GM18951 (cell line): Measurements from ENCODE around the gene ETS1.

Experiments
- POLR2A ChIP-seq: IDR thresholded peaks from 4 replicates; pipeline ENCODE4 v1.6.1; 2011; ENCODE audit warnings: mild to moderate bottlenecking; ENCODE audit not compliant: insufficient read length, insufficient read depth; ENCODE audit errors: extremely low read depth
- in situ Hi-C: fragments of 300-500 bp; cut with MboI; formaldehyde crosslinking; loops from one replicate; pipeline ENCODE4 v1.12.0; 2022; ENCODE audit warnings: low sequenced_read_pairs, mixed read lengths, inconsistent platforms; ENCODE audit not compliant: unreplicated experiment

ETS1 gene

DNA sequence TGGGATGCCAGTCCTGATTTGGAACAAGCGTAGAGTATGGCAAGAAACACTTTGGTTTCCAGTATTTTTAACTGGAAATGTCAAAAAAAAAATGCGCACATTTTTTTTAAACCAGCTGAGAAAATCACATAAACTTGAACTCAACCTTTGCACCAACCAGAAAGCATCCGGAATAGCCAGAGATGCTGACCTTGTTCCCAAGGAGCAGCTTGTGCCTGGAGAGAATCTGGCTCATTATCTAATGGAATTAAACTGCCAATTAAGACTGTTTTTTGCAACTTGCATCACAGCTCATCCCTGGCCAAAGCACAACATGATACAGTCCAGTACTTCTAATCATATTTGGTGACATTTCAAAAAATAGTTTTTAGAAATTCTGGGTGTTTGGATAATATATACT, 8.4 kb upstream of the ETS1 start:
- in situ Hi-C loops = loop anchor here (5.0 kb wide), 1 partner anchor 38 kb away; no protein-coding TSS in a partner anchor
- TF ChIP-seq POLR2A = no peak

DNA sequence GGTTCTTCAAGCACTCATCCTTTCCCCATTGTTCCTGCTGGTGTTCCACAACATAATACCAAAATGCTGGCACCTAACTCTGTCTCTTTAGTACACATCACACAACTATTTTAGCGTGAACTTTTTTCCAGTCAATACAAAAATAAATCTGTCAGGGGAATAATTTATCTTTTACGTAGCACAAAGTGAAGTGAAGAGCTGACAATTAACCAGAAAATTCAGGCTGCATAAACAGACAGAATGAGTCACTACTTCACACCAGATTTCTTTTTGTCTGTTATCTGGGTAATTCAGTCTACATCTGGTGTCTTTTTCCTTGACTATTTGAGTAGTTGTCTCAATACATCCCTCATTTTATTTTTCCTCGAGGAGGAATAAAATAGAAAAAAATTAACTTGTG, 7.9 kb upstream of the ETS1 start:
- TF ChIP-seq POLR2A = no peak
- in situ Hi-C loops = loop anchor here (5.0 kb wide), 1 partner anchor 38 kb away; no protein-coding TSS in a partner anchor

DNA sequence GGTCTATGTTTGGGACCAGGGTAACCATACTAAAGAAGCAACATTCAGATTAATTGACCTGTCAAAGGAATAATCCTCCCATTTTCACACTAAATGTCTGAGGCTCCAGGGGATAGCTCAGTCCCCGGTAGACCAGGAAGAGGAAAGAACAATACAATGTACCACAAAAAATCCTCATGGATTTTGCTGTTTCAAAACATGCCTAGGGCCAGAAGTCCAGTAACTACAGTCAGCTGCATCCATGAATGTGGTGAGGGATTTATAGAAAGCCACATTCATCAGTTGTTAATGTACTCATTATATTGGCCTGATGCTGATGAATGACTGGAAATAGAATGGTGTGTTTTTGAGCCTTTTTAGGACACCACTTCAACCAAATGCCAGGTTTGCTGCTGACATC, 6.9 kb upstream of the ETS1 start:
- in situ Hi-C loops = no loop called here
- no peak for TF ChIP-seq POLR2A

DNA sequence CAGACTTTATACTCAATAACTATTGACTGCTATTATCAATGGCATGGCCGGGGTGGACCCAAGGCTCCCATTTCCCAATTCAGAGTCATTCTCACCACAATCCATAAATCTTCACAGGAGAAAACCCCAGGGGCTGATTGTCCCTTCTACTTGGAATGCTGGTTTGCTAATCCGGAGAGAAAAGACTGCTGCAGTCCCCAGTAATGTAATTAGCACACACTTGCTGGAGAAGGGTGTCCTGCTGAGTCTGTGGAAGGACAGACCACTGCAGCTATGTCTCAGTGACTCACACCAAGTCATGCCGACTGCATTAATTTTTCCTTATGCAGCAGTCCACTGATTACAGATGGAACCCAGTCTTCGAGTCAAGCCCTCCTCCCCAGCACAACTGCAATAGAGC, 5.9 kb upstream of the ETS1 start:
- TF ChIP-seq POLR2A = no peak
- in situ Hi-C loops = no loop called here

DNA sequence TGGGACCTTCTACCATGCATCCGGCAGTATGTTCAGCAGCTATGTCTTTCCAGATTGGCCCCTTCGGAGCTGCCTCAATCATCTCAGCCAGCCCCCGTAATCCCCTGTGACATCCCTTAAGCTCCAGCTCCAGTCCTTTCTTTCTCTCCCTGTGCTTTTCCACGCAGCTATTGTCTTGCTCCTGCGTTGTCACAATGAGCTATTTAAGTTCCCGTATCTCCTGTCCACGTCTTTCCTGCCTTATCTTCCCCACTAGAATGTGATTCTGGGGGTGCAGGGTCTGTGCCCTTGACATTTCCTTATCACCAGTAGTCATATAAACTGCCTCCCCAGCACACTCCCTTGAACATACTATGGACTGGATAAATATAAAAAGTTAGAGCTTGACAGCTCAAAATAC, 5.1 kb upstream of the ETS1 start:
- in situ Hi-C loops = no loop called here
- TF ChIP-seq POLR2A = no peak

DNA sequence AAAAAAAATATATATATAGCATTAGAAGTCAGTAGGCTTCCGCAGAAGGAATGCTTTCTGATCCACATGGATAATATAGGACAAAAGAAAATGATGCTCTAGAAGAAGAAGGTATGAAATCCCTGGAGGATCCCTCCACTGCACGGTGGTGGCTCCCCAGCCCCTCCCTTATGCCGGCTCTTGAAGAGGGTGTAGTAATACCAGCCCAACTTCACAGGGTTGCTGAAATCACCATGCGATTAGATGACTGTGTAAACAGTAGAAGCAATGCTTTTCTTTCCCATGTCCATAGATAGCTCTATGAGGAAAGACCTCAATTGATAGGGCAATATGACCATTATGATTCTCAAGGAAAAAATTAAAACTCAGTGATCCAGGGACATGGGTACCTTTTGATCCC, 3.2 kb upstream of the ETS1 start:
- in situ Hi-C loops = no loop called here

DNA sequence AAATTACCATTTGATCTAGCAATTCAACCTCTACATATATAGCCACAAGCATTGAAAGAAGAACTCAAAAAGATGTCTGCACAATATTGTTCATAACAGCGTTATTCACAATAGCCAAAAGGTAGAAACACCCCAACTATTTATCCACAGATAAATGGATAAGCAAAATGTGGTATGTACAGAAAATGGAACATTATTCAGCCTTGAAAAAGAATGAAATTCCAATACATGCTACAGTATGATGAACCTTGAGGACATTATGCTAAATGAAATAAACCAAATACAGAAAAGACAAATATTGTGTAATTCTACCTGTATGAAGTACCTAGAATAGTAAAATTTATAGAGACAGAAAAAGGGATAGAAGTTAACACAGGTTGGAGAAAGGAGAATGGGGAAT, 2.6 kb upstream of the ETS1 start:
- TF ChIP-seq POLR2A = no peak
- in situ Hi-C loops = no loop called here

More for the DNA sequence above, 3.2 kb upstream of the ETS1 start:
- no peak for TF ChIP-seq POLR2A

DNA sequence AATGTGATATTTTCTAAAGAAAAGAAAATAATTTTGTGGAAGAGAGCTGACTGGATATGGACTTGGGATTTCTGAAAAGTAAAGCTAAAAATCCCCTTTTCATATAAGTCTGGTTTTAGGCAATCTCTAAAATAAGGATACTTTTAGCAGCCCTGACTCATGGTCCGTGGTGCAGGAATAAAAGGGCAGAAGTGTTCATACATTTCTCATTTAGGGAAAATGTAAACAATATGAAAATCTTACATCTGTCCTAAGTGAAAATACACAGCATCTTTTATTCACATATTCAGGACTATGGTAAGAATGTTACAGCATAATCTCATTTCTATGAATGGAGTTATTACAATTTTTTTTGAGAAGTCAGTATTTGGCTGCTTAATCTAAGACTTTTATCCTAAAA, 735 bp upstream of the ETS1 start:
- no peak for TF ChIP-seq POLR2A
- in situ Hi-C loops = no loop called here

DNA sequence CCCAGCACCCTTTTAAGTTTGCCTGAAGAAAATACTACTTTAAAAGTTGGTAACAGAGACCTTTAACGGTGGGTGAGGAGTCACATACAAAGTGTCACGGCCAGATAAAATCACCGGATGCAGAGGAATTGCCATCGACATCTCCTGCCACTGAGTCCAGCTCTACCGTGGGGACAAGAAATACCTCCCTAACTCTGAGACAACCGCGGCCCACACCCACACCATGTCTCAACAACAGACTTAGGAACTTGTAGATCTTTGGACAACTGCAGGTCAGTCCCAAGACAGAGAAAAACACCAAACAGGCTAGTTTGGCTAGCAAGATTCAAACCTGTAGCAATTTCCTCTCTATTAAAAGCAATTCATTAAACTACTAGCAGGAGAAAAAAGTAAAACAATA, 669 bp downstream of the ETS1 start:
- in situ Hi-C loops = no loop called here
- TF ChIP-seq POLR2A = no peak

DNA sequence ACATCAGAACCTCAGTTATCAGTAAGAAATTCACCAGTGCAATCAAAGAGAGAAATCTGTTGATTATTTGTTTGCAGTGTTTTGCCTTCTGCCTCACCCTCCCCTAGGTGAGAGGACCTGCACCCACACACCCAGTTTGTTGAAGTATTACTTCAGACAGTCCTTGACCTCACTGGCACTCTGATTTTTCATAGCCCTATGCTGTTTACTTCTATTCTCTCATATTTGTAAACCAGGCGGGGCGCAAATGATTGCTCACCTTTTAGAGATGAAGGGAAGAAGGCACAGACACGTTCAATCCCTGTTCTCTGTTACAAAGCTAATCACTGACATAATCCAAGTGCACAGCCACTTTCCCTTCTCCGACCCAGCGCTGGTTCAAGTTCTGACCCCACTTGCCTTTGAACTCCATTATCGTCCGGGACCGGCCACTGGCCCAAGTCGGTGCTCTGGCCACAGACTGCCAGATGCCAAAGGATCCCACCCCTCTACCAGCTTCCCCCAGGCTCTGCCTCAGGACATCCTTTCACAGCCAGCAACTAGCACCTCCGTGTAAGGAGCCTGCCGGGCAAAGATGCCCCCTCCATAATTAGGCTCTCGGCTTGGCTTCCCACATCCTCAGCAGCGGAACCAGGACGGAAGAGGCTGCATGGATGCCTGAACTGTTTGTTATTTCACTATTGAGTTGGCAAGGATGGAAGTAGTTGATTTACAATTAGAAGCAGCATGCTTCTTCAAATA, 1.7 kb downstream of the ETS1 start:
- TF ChIP-seq POLR2A = no peak
- in situ Hi-C loops = no loop called here

DNA sequence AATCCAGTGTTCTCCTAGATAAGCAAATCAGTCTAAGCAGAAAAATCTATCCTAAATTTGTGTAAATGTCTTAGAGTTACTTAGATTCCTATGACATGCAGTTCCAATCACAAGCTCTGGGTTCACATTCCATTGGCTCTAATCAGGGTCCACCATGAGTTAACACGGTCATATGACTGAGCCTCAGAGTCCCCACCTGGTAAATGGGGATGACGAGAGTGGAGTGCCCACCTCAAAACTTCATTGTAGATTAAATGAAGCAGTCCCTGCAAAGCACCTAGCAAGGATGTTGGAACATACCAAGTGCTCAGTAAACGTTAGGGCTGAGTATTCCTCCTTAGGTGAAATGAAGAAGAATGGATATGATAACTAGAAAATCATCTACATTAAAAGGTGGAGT, 3.1 kb downstream of the ETS1 start:
- TF ChIP-seq POLR2A = no peak
- in situ Hi-C loops = no loop called here

DNA sequence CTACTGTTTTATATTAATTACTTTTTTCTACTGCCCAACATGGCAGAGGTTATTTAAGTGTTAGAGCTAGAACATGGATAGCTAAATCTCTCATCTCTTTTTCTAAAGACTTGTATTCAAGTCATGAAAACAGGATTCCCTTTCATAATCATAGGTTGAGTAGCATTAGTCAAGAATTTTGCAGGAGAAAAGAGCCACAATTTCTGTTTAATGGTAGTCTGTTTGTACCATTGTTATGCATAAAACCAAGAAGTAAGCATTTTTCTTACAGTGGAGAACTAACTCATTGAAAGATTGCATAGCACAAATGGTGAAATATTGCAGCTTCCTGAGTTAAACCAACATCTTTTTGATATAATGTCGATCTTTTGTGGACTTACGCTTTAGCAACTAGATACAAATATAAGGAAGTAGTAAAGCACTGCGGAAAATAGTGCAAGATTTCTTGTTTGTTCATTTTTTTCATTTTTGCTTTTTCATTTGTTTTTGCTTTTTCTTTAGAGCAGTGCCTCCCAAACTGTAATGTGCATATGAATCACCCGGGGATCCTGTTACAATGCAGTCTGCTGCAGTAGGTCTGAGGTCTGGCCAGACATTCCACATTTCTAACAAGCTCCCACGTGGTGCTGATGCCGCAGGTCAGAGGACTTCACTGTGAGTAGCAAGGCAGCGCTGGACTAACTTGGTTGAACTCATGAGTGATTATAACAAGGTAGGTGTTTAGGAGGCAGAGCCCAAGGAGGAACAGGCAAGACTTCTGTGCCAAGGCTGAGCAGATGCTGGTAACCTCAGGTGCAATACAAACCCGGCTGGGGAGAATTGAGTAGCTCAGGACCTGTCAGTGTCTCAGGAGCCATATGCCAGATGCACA, 4.6 kb downstream of the ETS1 start:
- in situ Hi-C loops = no loop called here
- TF ChIP-seq POLR2A = no peak

DNA sequence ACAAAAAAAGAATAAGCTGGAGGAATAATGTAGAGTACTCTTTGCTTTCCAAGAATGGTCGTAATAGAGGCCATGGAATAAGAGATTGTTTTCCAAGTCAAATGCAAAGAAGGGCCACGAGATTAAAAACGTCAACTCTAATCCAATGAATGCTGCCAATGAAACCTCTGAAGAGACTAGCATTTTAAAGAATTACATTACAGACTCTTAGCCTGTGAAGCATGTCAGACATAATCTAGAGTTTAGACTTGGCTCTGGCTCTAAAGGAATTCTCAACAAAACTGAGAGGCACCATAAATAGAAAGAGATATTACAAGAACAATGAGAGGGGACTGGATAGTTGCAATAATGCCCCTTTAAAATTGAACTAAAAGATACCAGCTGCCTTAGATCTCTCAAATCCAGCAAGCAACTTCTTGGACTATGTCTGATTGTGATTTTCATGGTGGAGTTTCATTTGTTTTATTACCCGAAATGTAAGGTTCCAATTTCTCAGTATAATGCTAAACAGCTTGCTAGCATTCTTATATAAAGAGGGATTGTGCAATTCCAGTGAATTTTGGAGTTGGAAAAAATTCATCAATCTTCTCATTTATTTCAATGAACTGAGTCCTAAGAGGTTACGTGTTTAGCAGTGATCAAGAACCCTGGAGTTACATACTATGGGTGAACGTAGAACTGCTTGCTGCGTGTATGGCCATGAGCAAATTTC, 5.6 kb downstream of the ETS1 start:
- TF ChIP-seq POLR2A = no peak
- in situ Hi-C loops = no loop called here
